HEK293 (cell line): ENCODE data around the gene SHOC2.
A peak's percentile ranks its signal among the peaks of the same experiment; 100 is the strongest.

Source experiments
- ATF2 ChIP-seq: fragments of 450-650 bp; formaldehyde crosslinking; IDR thresholded peaks from 2 replicates; pipeline ENCODE4 v1.5.1; 2016; ENCODE audit warnings: missing biosample characterization, missing genetic modification characterization, low read depth
- HIC1 ChIP-seq: fragments of 450-650 bp; formaldehyde crosslinking; IDR thresholded peaks from 2 replicates; pipeline ENCODE4 v1.5.1; 2016; ENCODE audit warnings: missing biosample characterization, missing genetic modification characterization
- HOXC10 ChIP-seq: sonication (generic); formaldehyde crosslinking; IDR thresholded peaks from 2 replicates; pipeline ENCODE4 v1.8.1; 2023; ENCODE audit warnings: mild to moderate bottlenecking, missing genetic modification reagents
- INSM2 ChIP-seq: fragments of 450-650 bp; formaldehyde crosslinking; IDR thresholded peaks from 2 replicates; pipeline ENCODE4 v1.5.1; 2016; ENCODE audit warnings: missing biosample characterization, missing genetic modification characterization
- KLF7 ChIP-seq: fragments of 450-650 bp; formaldehyde crosslinking; IDR thresholded peaks from 2 replicates; pipeline ENCODE4 v1.5.1; 2016; ENCODE audit warnings: missing biosample characterization, missing genetic modification characterization, borderline replicate concordance
- PRDM4 ChIP-seq: fragments of 450-650 bp; formaldehyde crosslinking; IDR thresholded peaks from 2 replicates; pipeline ENCODE4 v1.5.1; 2017; ENCODE audit warnings: missing biosample characterization, missing genetic modification characterization
- SALL2 ChIP-seq: fragments of 450-650 bp; formaldehyde crosslinking; IDR thresholded peaks from 2 replicates; pipeline ENCODE4 v1.5.0; 2017; ENCODE audit warnings: missing biosample characterization, mild to moderate bottlenecking, missing genetic modification characterization, borderline replicate concordance
- ZBTB21 ChIP-seq: fragments of 450-650 bp; formaldehyde crosslinking; IDR thresholded peaks from 2 replicates; pipeline ENCODE4 v1.5.1; 2017; ENCODE audit warnings: missing biosample characterization, missing genetic modification characterization
- ZFP3 ChIP-seq: fragments of 450-650 bp; formaldehyde crosslinking; IDR thresholded peaks from 2 replicates; pipeline ENCODE4 v1.5.1; 2016; ENCODE audit warnings: low read depth, missing biosample characterization, missing genetic modification characterization
- ZFP37 ChIP-seq: fragments of 450-650 bp; formaldehyde crosslinking; IDR thresholded peaks from 2 replicates; pipeline ENCODE4 v1.5.1; 2016; ENCODE audit warnings: missing biosample characterization, missing genetic modification characterization
- ZIC2 ChIP-seq: fragments of 450-650 bp; formaldehyde crosslinking; IDR thresholded peaks from 2 replicates; pipeline ENCODE4 v1.5.1; 2016; ENCODE audit warnings: missing biosample characterization, missing genetic modification characterization
- ZNF148 ChIP-seq: fragments of 450-650 bp; formaldehyde crosslinking; IDR thresholded peaks from 2 replicates; pipeline ENCODE4 v1.5.0; 2017; ENCODE audit warnings: missing biosample characterization, missing genetic modification characterization, borderline replicate concordance
- ZNF16 ChIP-seq: fragments of 450-650 bp; formaldehyde crosslinking; IDR thresholded peaks from 2 replicates; pipeline ENCODE4 v1.5.1; 2016; ENCODE audit warnings: low read depth, missing biosample characterization, missing genetic modification characterization
- ZNF174 ChIP-seq: fragments of 450-650 bp; formaldehyde crosslinking; IDR thresholded peaks from 2 replicates; pipeline ENCODE4 v1.5.0; 2017; ENCODE audit warnings: missing biosample characterization, mild to moderate bottlenecking, missing genetic modification characterization
- ZNF248 ChIP-seq: fragments of 450-650 bp; formaldehyde crosslinking; IDR thresholded peaks from 2 replicates; pipeline ENCODE4 v1.5.1; 2017; ENCODE audit warnings: missing biosample characterization, missing genetic modification characterization
- ZNF274 ChIP-seq, 2 experiments: fragments of 200-500 bp in 1 of 2; fragments of 450-650 bp in 1 of 2; sonication (Bioruptor generic) in 1 of 2; formaldehyde crosslinking in 1 of 2; IDR thresholded peaks; 2 replicates each; pipeline versions ENCODE4 v1.5.1 to v1.6.1; 2014 to 2016; ENCODE audit warnings: borderline replicate concordance in 1 of 2, inconsistent platforms in 1 of 2, low read length in 1 of 2, missing biosample characterization in 1 of 2, missing genetic modification characterization in 1 of 2
- ZNF350 ChIP-seq: fragments of 450-650 bp; formaldehyde crosslinking; IDR thresholded peaks from 2 replicates; pipeline ENCODE4 v1.5.0; 2017; ENCODE audit warnings: missing biosample characterization, mild to moderate bottlenecking, missing genetic modification characterization
- ZNF488 ChIP-seq: fragments of 450-650 bp; formaldehyde crosslinking; IDR thresholded peaks from 2 replicates; pipeline ENCODE4 v1.5.1; 2016; ENCODE audit warnings: missing biosample characterization, missing genetic modification characterization
- ZNF514 ChIP-seq: fragments of 450-650 bp; formaldehyde crosslinking; IDR thresholded peaks from 2 replicates; pipeline ENCODE4 v1.5.1; 2016; ENCODE audit warnings: missing biosample characterization, missing genetic modification characterization
- ZNF518A ChIP-seq: fragments of 450-650 bp; formaldehyde crosslinking; conservative IDR thresholded peaks from 2 replicates; pipeline ENCODE4 v1.5.1; 2016; ENCODE audit warnings: low read depth, missing biosample characterization, missing genetic modification characterization
- ZNF610 ChIP-seq: fragments of 450-650 bp; formaldehyde crosslinking; IDR thresholded peaks from 2 replicates; pipeline ENCODE4 v1.5.1; 2016; ENCODE audit warnings: missing biosample characterization, missing genetic modification characterization, borderline replicate concordance

Gene SHOC2

GRCh38 chr10:110872145-110872983 lies 47.0 kb upstream of the SHOC2 start (continued):
- TF ChIP-seq ZNF518A (tag by site-specific recombination) (0 out of 2 replicates have a peak, but pooled peaks have one; percentile 19), ZNF610 (tag by site-specific recombination) (no peak; the same call in 1 of the 2 replicates), ZBTB21 (0 out of 2 replicates have a peak, but pooled peaks have one; percentile 36), KLF7 (tag by site-specific recombination) (no peak), ZNF274 (IDR thresholded peaks at IDR 0.05; ENCODE audit: low read length) (no peak), ZNF274 (tag by site-specific recombination; IDR thresholded peaks at IDR 0.05; ENCODE audit: borderline replicate concordance) (no peak), SALL2 (tag by site-specific recombination) (no peak), ZNF148 (tag by site-specific recombination) (no peak), PRDM4 (no peak), HOXC10 (no peak), ZFP37 (tag by site-specific recombination) (no peak), ZNF248 (no peak), ZFP3 (no peak), ZIC2 (peak; percentile 44), ZNF514 (no peak), INSM2 (tag by site-specific recombination) (no peak), ZNF350 (tag by site-specific recombination) (no peak), ATF2 (tag by site-specific recombination) (0 out of 2 replicates have a peak, but pooled peaks have one; percentile 30), ZNF488 (no peak), ZNF174 (tag by site-specific recombination) (no peak), ZNF16 (tag by site-specific recombination) (no peak), HIC1 (tag by site-specific recombination) (no peak)
